Measurements from ENCODE around the gene LIF.
"Not testable (repeated sequence)": the region's sequence is repeated elsewhere in the genome, so short reads cannot be mapped to it uniquely, and the experiment has no call there.

Gene LIF

GRCh38 chr22:30241576-30242371, 4.8 kb downstream of the LIF start:
- DNase-seq: no peak

GRCh38 chr22:30240541-30241417, 5.8 kb downstream of the LIF start:
- no peak for DNase-seq

GRCh38 chr22:30239488-30240405, 6.8 kb downstream of the LIF start:
- DNase-seq: no peak

GRCh38 chr22:30238661-30239487, 7.7 kb downstream of the LIF start:
- DNase-seq: no peak

- DNase-seq: no peak
Observed at GRCh38 chr22:30238136-30238535, 8.4 kb downstream of the LIF start.

- DNase-seq: no peak
Observed at GRCh38 chr22:30236875-30237274, 9.7 kb downstream of the LIF start.

GRCh38 chr22:30235687-30236170, 10.8 kb downstream of the LIF start:
- DNase-seq: no peak

- no peak for DNase-seq
Observed at GRCh38 chr22:30234786-30235470, 11.6 kb downstream of the LIF start.

- DNase-seq: not testable (repeated sequence)
Observed at GRCh38 chr22:30234325-30234724, 12.2 kb downstream of the LIF start.

- DNase-seq: no peak
Observed at GRCh38 chr22:30233582-30233981, 13.0 kb downstream of the LIF start.

GRCh38 chr22:30232716-30233218, 13.8 kb downstream of the LIF start:
- no peak for DNase-seq

GRCh38 chr22:30230787-30231461, 15.6 kb downstream of the LIF start:
- no peak for DNase-seq

GRCh38 chr22:30230330-30230729, 16.2 kb downstream of the LIF start:
- DNase-seq: no peak

- no peak for DNase-seq
Observed at GRCh38 chr22:30228509-30229359, 17.8 kb downstream of the LIF start.

GRCh38 chr22:30227438-30228228, 18.9 kb downstream of the LIF start:
- no peak for DNase-seq

- DNase-seq: no peak
Observed at GRCh38 chr22:30226192-30226832, 20.2 kb downstream of the LIF start.

GRCh38 chr22:30225220-30225927, 21.2 kb downstream of the LIF start:
- no peak for DNase-seq

Data from NCI-H526 (cell line).